Hepatocyte (in vitro differentiated cells): ENCODE results near the gene KRT6B. TPM values are rescaled to one million over a fixed set of nuclear protein-coding genes. Genes with fewer than 3 reads are reported as not detected.
"Not testable (repeated sequence)": the region's sequence is repeated elsewhere in the genome, so short reads cannot be mapped to it uniquely, and the experiment has no call there.

ENCODE experiments used
- DNase-seq: peaks from one replicate; pipeline ENCODE4 v3.0.0-alpha.2; 2016; ENCODE audit warnings: low spot score
- H2AFZ ChIP-seq: fragments of 200-600 bp; sonication (generic); 2 replicates; pipeline ENCODE4 v1.6.0; 2016; ENCODE audit warnings: antibody characterized with exemption, mild to moderate bottlenecking
- H3K27ac ChIP-seq: fragments of 200-600 bp; sonication (generic); 2 replicates; pipeline ENCODE4 v1.5.1; 2016; ENCODE audit warnings: mild to moderate bottlenecking
- H3K27me3 ChIP-seq: fragments of 200-600 bp; sonication (generic); 2 replicates; pipeline ENCODE4 v1.6.1; 2016
- H3K36me3 ChIP-seq: fragments of 200-600 bp; sonication (generic); replicated peaks from 2 replicates; pipeline ENCODE4 v1.5.1; 2016; ENCODE audit warnings: low read depth; ENCODE audit not compliant: insufficient read depth
- H3K4me1 ChIP-seq: fragments of 200-600 bp; sonication (generic); 2 replicates; pipeline ENCODE4 v1.5.1; 2016; ENCODE audit warnings: mild to moderate bottlenecking, moderate library complexity; ENCODE audit not compliant: insufficient read depth
- H3K4me2 ChIP-seq: fragments of 200-600 bp; sonication (generic); 2 replicates; pipeline ENCODE4 v1.6.0; 2016
- H3K4me3 ChIP-seq: fragments of 200-600 bp; sonication (generic); 2 replicates; pipeline ENCODE4 v1.5.1; 2016; ENCODE audit warnings: mild to moderate bottlenecking
- H3K79me2 ChIP-seq: fragments of 200-600 bp; sonication (generic); 2 replicates; pipeline ENCODE4 v1.6.0; 2017; ENCODE audit warnings: mild to moderate bottlenecking
- H3K9me2 ChIP-seq: fragments of 200-600 bp; sonication (generic); replicated peaks from 2 replicates; pipeline ENCODE4 v1.6.0; 2017; ENCODE audit warnings: mild to moderate bottlenecking; ENCODE audit not compliant: insufficient read depth
- H3K9me3 ChIP-seq: fragments of 200-600 bp; sonication (generic); 2 replicates; pipeline ENCODE4 v1.5.1; 2016; ENCODE audit warnings: low read depth, mild to moderate bottlenecking
- H4K20me1 ChIP-seq: fragments of 200-600 bp; sonication (generic); 2 replicates; pipeline ENCODE4 v1.6.0; 2016; ENCODE audit warnings: mild to moderate bottlenecking; ENCODE audit not compliant: insufficient read depth, poor library complexity, severe bottlenecking
- EZH2 ChIP-seq: fragments of 200-600 bp; sonication (generic); IDR thresholded peaks from 2 replicates; pipeline ENCODE4 v1.6.1; 2016; ENCODE audit warnings: antibody characterized with exemption, mild to moderate bottlenecking, borderline replicate concordance
- EZH2phosphoT487 ChIP-seq: fragments of 200-600 bp; sonication (generic); IDR thresholded peaks from one replicate; pipeline ENCODE4 v1.6.1; 2018; ENCODE audit warnings: antibody characterized with exemption, mild to moderate bottlenecking, low read depth, moderate library complexity; ENCODE audit not compliant: unreplicated experiment, severe bottlenecking
- WGBS: methylation state at CpG from one replicate; pipeline ENCODE4 v1.1.6; 2016; ENCODE audit warnings: low lambda C conversion rate; ENCODE audit errors: missing lambda C conversion rate; 5-methylcytosine and 5-hydroxymethylcytosine counted together
- polyA plus RNA-seq: library from polyadenylated mRNA; unstranded; fragments of >200 nt; fragmentation: Nextera tagmentation; extraction: Ambion mirVana; gene quantifications from 2 replicates; pipeline ENCODE4 v1.2.1, GENCODE V29; 2016
- total RNA-seq: library from RNA; depleted of rRNA; stranded (reverse); fragments of >200 nt; gene quantifications from 2 replicates; pipeline ENCODE4 v1.2.3, GENCODE V29; 2014
- TF ChIP-seq, protein P1 (sequence below): fragments of 200-600 bp; sonication (generic); IDR thresholded peaks from 2 replicates; pipeline ENCODE4 v1.5.1; 2016; ENCODE audit warnings: antibody characterized with exemption, mild to moderate bottlenecking; ENCODE audit not compliant: poor library complexity

KRT6B gene
- total RNA-seq (0.08 TPM in 1 of 2 replicates, not detected in the other), polyA plus RNA-seq (0.10 and 0.42 TPM in 2 replicates)

DNA sequence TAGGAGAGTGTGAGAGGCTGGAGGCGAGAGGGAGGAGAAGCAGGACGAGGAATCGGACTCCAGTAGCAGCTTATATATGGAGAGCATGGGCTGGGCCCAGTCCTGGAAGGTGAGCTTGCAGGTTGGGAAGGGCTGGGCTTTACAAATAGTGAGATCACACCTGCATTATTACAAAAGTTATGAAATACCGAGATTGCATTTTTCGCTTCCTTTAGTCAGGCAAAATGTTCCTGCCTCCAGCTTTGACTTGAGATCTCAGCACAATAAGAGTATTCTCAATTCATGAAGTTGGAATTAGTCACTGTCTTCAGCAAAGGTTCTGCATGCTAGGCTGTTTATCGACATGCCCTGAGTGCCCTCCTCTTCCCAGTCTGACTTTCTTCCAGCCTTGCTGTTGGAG, at the start of gene KRT6B:
TSS of gene KRT6B (minus strand) at position 46 of the 400 bp plus-strand sequence. CDS start 68 bp downstream, outside the sequence.
- Histone ChIP-seq H4K20me1 (no peaks in the 10 kb centered on the region), H3K4me1 (no peaks in the 10 kb centered on the region), H3K36me3 (no peaks in the 10 kb centered on the region), H3K9me2 (no peaks in the 10 kb centered on the region), H3K4me2 (no peak within 1 kb of the TSS), H3K79me2 (no peaks in the 10 kb centered on the region), H3K27ac (no peak within 1 kb of the TSS), H2AFZ (no peak within 1 kb of the TSS), H3K4me3 (no peak within 1 kb of the TSS), H3K9me3 (no peaks in the 10 kb centered on the region), H3K27me3 (no peaks in the 10 kb centered on the region)
- TF ChIP-seq, protein P1, sequence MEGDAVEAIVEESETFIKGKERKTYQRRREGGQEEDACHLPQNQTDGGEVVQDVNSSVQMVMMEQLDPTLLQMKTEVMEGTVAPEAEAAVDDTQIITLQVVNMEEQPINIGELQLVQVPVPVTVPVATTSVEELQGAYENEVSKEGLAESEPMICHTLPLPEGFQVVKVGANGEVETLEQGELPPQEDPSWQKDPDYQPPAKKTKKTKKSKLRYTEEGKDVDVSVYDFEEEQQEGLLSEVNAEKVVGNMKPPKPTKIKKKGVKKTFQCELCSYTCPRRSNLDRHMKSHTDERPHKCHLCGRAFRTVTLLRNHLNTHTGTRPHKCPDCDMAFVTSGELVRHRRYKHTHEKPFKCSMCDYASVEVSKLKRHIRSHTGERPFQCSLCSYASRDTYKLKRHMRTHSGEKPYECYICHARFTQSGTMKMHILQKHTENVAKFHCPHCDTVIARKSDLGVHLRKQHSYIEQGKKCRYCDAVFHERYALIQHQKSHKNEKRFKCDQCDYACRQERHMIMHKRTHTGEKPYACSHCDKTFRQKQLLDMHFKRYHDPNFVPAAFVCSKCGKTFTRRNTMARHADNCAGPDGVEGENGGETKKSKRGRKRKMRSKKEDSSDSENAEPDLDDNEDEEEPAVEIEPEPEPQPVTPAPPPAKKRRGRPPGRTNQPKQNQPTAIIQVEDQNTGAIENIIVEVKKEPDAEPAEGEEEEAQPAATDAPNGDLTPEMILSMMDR, result no peak
- DNase-seq, result no peak
- 89% methylated on average over 6 of the region's 6 CpGs for WGBS

DNA sequence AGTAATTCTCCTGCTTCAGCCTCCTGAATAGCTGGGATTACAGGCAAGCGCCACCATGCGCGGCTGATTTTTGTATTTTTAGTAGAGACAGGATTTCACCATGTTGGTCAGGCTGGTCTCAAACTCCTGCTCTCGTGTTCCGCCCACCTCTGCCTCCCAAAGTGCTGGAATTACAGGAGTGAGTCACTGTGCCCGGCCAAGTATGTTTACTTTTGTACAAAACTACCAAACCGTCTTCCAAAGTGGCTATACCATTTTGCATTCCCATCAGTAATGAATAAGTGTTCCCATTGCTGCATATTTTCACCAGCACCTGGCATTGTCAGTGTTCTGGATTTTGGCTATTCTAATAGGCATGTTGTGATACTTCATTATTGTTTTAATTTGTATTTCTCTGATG, 49.5 kb upstream of the KRT6B start:
- Histone ChIP-seq H3K27me3 (no peaks in the 10 kb centered on the region), H3K9me2 (no peaks in the 10 kb centered on the region), H3K4me3 (no peak overlapping the region), H3K9me3 (no peaks in the 10 kb centered on the region), H3K36me3 (no peaks in the 10 kb centered on the region), H3K4me1 (no peaks in the 10 kb centered on the region), H2AFZ (no peak overlapping the region), H3K79me2 (no peaks in the 10 kb centered on the region), H3K4me2 (no peak overlapping the region), H4K20me1 (no peaks in the 10 kb centered on the region), H3K27ac (no peak overlapping the region)
- 81% methylated on average over 7 of the region's 7 CpGs for WGBS
- no peak for DNase-seq
- TF ChIP-seq, protein P1, result no peak
- no peak for TF ChIP-seq EZH2phosphoT487
- no peak for TF ChIP-seq EZH2

DNA sequence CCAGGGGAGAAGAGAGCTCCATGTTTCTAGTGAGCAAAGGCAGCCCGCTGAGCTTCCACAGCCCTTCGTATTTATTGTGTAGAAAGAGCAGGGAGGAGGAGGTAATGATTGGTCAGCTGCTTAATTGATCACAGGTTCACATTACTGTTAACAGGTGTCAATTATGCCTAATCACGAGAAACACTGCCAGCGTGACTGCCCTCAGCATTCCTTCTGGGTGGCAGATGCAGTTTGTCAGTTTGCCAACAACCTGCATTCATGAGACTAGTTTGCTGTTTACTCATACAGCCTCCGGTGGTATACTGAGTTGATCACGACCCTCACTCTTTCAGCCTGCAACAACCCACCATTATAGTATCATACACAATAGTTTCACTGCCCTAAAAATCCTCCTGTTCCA, 48.6 kb upstream of the KRT6B start:
- not testable (repeated sequence) for H3K9me3 ChIP-seq, H3K9me2 ChIP-seq, H4K20me1 ChIP-seq, H3K27me3 ChIP-seq, H3K4me1 ChIP-seq, H3K4me3 ChIP-seq, DNase-seq, H3K36me3 ChIP-seq, H2AFZ ChIP-seq, H3K79me2 ChIP-seq, H3K27ac ChIP-seq, H3K4me2 ChIP-seq
- 91% methylated on average over 6 of the region's 6 CpGs for WGBS

DNA sequence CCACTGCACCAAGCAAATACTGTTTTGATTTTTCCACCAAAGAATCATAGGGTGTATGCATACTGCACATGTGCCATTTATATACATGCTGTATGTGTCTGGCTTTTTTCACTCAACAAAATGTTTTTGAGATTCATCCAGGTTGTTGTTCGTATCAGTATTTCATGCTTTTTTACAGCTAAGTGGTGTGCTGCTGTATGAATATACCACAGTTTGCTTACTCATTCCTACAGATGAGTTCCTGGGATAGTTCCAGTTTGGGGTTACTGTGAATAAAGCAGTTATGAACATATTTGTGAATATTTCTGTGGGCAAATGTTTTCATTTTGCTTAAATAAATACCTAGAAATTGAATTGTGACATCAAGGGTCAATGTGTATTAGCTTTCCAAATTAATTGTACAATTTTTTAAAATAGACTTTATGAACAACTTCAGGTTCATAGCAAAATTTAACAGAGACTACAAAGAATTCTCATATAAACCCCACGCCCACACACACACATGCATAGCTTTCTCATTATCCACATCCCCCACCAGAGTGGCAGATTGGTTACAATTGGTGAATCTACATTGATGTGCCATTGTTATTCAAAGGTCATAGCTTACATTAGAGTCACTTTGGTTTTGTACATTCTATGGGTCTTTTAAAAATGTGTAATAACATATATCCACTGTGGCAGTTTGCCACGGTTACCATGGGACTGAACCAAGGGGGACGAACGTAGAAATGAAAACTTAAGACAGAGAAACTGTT, 48.0 kb upstream of the KRT6B start:
- H3K27ac ChIP-seq, result no peak overlapping the region
- WGBS, result 88% methylated on average over 5 of the region's 5 CpGs
- no peaks in the 10 kb centered on the region for H4K20me1 ChIP-seq
- H3K4me1 ChIP-seq, result peaks cover 13% of the 10 kb centered on the region
- no peak overlapping the region for H2AFZ ChIP-seq
- no peaks in the 10 kb centered on the region for H3K9me2 ChIP-seq
- no peaks in the 10 kb centered on the region for H3K9me3 ChIP-seq
- H3K4me3 ChIP-seq, result no peak overlapping the region
- TF ChIP-seq, protein P1, result no peak
- no peak for TF ChIP-seq EZH2
- no peak for TF ChIP-seq EZH2phosphoT487
- H3K36me3 ChIP-seq, result no peaks in the 10 kb centered on the region
- H3K27me3 ChIP-seq, result no peaks in the 10 kb centered on the region
- H3K4me2 ChIP-seq, result no peak overlapping the region
- DNase-seq, result no peak
- H3K79me2 ChIP-seq, result no peaks in the 10 kb centered on the region
